Measurements from ENCODE around the gene ATXN7L1. TPM values are rescaled to one million over a fixed set of nuclear protein-coding genes. Genes with fewer than 3 reads are reported as not detected.
"Not testable (repeated sequence)": the region's sequence is repeated elsewhere in the genome, so short reads cannot be mapped to it uniquely, and the experiment has no call there.

ATXN7L1 gene
- total RNA-seq, 1 donor from 2014 or later, result 16.2 TPM

DNA sequence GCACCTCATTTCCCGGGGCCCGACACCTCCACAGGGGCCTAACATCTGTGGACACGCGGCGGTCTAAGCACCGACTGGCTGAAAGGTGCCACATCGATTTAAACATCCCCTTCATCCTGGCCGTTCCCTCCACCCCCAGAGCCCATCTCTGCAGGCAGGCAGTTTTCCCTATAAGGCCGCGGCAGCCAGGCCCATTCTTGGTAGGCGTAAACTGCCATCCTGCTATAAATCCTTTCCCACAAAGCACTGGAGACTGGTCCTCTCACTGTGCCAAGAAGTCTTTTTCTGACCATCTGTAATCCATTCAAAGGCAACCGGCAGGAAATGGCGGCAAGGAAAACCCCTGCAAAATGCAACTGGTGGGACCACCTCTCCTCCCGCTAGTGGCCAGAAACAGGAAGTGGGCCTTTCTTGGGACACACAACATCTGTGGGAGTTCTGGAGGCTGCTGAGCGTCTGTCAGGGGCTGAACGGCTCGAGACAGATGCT lies 22.4 kb downstream of the ATXN7L1 start:
- Histone ChIP-seq H3K9me3 (no peaks in the 10 kb centered on the region), H3K27me3 (no peaks in the 10 kb centered on the region), H3K27ac (peak overlapping the region; percentile 73), H3K36me3 (no peaks in the 10 kb centered on the region), H3K4me3 (peak overlapping the region in 1 of 2 donors; percentile 8), H3K4me1 (peaks cover 20% of the 10 kb centered on the region)
- intact Hi-C loops (cut with DNase I), result no loop called here
- TF ChIP-seq, protein P1, sequence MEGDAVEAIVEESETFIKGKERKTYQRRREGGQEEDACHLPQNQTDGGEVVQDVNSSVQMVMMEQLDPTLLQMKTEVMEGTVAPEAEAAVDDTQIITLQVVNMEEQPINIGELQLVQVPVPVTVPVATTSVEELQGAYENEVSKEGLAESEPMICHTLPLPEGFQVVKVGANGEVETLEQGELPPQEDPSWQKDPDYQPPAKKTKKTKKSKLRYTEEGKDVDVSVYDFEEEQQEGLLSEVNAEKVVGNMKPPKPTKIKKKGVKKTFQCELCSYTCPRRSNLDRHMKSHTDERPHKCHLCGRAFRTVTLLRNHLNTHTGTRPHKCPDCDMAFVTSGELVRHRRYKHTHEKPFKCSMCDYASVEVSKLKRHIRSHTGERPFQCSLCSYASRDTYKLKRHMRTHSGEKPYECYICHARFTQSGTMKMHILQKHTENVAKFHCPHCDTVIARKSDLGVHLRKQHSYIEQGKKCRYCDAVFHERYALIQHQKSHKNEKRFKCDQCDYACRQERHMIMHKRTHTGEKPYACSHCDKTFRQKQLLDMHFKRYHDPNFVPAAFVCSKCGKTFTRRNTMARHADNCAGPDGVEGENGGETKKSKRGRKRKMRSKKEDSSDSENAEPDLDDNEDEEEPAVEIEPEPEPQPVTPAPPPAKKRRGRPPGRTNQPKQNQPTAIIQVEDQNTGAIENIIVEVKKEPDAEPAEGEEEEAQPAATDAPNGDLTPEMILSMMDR (IDR thresholded peaks at IDR 0.05), result no peak
- TF ChIP-seq POLR2AphosphoS5 (IDR thresholded peaks at IDR 0.05; ENCODE audit: insufficient read depth in 1 of 2, low read depth in 1 of 2), result no peak
- no peak for TF ChIP-seq POLR2A (IDR thresholded peaks at IDR 0.05)
- DNase-seq (ENCODE audit: extremely low spot score in 2 of 2), result peak in 1 of 2 donors; percentile 89

DNA sequence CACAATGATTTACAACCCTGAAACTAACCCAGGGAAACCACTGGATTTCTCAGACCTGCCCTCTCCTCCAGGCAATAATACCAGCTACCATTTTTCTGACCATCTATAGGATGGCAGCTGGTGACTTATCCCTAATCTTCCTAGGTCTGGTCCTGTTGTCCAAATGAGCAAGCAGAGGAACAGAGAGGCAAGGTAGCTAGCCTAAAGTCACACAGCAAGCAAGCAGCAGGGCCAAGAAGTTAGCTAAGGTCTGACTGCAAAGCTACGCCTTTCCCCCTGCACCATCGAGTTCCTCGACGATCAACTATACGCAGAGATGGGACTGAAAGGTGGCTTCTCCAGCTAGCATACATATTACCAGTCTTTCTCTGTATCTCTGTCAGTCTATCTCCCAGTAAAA lies 25.3 kb downstream of the ATXN7L1 start:
- Histone ChIP-seq H3K4me1 (peaks cover 20% of the 10 kb centered on the region), H3K36me3 (no peaks in the 10 kb centered on the region), H3K27me3 (no peaks in the 10 kb centered on the region), H3K9me3 (no peaks in the 10 kb centered on the region), H3K27ac (no peak overlapping the region), H3K4me3 (no peak overlapping the region)
- intact Hi-C loops (cut with DNase I), result no loop called here
- TF ChIP-seq POLR2AphosphoS5 (IDR thresholded peaks at IDR 0.05; ENCODE audit: insufficient read depth in 1 of 2, low read depth in 1 of 2) (no peak), POLR2A (IDR thresholded peaks at IDR 0.05) (no peak)
- TF ChIP-seq, protein P1 (IDR thresholded peaks at IDR 0.05), result no peak
- no peak for DNase-seq (ENCODE audit: extremely low spot score in 2 of 2)

DNA sequence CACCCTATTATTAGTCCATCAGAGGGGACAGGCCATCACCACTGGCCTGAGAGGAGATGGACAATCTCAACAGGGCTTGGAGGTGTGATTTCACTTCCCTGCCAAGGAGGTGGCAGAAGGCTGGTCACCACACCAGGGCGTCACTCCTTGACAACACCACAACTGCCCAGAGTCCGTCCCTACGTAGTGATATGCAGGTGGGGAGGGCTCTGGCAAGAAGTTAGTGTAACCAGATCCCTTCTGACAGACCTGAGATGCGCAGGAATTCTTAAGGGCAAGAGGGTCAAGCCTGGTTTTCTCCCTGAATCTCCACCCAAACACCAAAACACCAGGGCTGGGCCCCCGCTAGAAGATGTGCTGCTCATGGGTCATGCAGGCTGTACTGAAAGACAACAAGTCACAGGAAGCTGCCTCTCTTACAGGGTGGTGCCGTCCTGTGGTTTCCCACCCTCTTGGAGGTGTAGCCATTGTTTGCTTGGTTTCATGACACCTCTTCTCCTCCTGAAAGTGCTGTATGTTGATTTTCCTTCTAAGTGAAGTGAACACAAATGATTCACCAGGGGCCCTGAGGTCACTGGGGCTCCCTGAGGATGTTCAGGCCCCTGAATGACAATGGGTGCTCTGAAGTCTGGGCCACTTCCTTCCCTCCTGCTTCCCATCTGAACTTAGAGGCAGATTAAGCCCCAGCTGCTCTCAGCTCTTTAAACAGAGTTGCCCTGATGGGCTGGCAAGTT lies 27.1 kb downstream of the ATXN7L1 start:
- no peak for TF ChIP-seq POLR2A (IDR thresholded peaks at IDR 0.05)
- no peak for TF ChIP-seq POLR2AphosphoS5 (IDR thresholded peaks at IDR 0.05; ENCODE audit: insufficient read depth in 1 of 2, low read depth in 1 of 2)
- TF ChIP-seq, protein P1 (IDR thresholded peaks at IDR 0.05), result no peak
- peaks cover 20% of the 10 kb centered on the region for H3K4me1 ChIP-seq
- intact Hi-C loops (cut with DNase I), result no loop called here
- no peaks in the 10 kb centered on the region for H3K27me3 ChIP-seq
- no peak overlapping the region for H3K27ac ChIP-seq
- H3K9me3 ChIP-seq, result no peaks in the 10 kb centered on the region
- no peaks in the 10 kb centered on the region for H3K36me3 ChIP-seq
- H3K4me3 ChIP-seq, result no peak overlapping the region
- no peak for DNase-seq (ENCODE audit: extremely low spot score in 2 of 2)

GRCh38 chr7:105846404-105846803 lies 30.0 kb downstream of the ATXN7L1 start:
- Histone ChIP-seq H3K36me3 (no peaks in the 10 kb centered on the region), H3K27ac (no peak overlapping the region), H3K4me1 (peaks cover 7% of the 10 kb centered on the region), H3K9me3 (no peaks in the 10 kb centered on the region), H3K27me3 (no peaks in the 10 kb centered on the region), H3K4me3 (no peak overlapping the region)
- DNase-seq (ENCODE audit: extremely low spot score in 2 of 2), result no peak
- TF ChIP-seq, protein P1 (IDR thresholded peaks at IDR 0.05), result no peak
- TF ChIP-seq POLR2A (IDR thresholded peaks at IDR 0.05), result no peak
- no peak for TF ChIP-seq POLR2AphosphoS5 (IDR thresholded peaks at IDR 0.05; ENCODE audit: insufficient read depth in 1 of 2, low read depth in 1 of 2)
- intact Hi-C loops (cut with DNase I), result no loop called here

DNA sequence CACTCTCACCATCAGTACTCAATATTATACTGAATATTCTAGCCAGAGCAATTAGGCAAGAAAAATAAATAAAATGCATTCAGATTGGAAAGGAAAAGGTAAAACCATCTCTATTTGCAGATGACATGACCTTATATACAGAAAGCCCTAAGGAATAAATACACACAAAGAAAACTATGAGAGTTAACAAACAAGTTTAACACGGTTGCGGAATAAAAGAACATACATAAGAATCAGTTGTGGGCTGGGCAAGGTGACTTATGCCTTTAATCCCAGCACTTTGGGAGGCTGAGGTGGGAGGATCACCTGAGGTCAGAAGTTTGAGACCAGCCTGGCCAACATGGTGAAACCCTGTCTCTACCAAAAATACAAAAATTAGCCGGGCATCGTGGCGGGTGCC lies 31.7 kb downstream of the ATXN7L1 start:
- H3K27me3 ChIP-seq; H3K4me1 ChIP-seq; H3K4me3 ChIP-seq; H3K9me3 ChIP-seq; H3K36me3 ChIP-seq; DNase-seq (ENCODE audit: extremely low spot score in 2 of 2); H3K27ac ChIP-seq; intact Hi-C loops (cut with DNase I): not testable (repeated sequence)
